ENCODE data around the gene SIX5.

Gene SIX5

GRCh38 chr19:45805719-45806118, 36.7 kb upstream of the SIX5 start:
- Histone ChIP-seq H3K9me2 (replicated peaks; ENCODE audit: low read depth, low read length) (no peaks in the 10 kb centered on the region), H3K4me1 (ENCODE audit: insufficient read depth, low read length, poor library complexity, severe bottlenecking) (peaks cover 5% of the 10 kb centered on the region), H3K27me3 (ENCODE audit: insufficient read depth, low read length, poor library complexity, severe bottlenecking) (no peaks in the 10 kb centered on the region), H4K20me1 (ENCODE audit: insufficient read depth, low read length, poor library complexity, severe bottlenecking) (no peaks in the 10 kb centered on the region), H3K9ac (ENCODE audit: low read depth, low read length, poor library complexity, severe bottlenecking) (no peak overlapping the region), H3F3A (ENCODE audit: low read depth) (no peaks in the 10 kb centered on the region), H3K4me3 (ENCODE audit: low read length, poor library complexity, severe bottlenecking) (no peak overlapping the region), H2AFZ (ENCODE audit: low read length) (no peak overlapping the region), H3K79me2 (ENCODE audit: insufficient read depth, low read length) (no peaks in the 10 kb centered on the region), H3K9me3 (ENCODE audit: insufficient read depth, low read depth, low read length) (no peaks in the 10 kb centered on the region), H3K4me2 (ENCODE audit: low read depth, low read length, poor library complexity, severe bottlenecking) (no peak overlapping the region), H3K36me3 (ENCODE audit: insufficient read depth, low read length) (no peaks in the 10 kb centered on the region)
- TF ChIP-seq, protein P1, sequence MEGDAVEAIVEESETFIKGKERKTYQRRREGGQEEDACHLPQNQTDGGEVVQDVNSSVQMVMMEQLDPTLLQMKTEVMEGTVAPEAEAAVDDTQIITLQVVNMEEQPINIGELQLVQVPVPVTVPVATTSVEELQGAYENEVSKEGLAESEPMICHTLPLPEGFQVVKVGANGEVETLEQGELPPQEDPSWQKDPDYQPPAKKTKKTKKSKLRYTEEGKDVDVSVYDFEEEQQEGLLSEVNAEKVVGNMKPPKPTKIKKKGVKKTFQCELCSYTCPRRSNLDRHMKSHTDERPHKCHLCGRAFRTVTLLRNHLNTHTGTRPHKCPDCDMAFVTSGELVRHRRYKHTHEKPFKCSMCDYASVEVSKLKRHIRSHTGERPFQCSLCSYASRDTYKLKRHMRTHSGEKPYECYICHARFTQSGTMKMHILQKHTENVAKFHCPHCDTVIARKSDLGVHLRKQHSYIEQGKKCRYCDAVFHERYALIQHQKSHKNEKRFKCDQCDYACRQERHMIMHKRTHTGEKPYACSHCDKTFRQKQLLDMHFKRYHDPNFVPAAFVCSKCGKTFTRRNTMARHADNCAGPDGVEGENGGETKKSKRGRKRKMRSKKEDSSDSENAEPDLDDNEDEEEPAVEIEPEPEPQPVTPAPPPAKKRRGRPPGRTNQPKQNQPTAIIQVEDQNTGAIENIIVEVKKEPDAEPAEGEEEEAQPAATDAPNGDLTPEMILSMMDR (conservative IDR thresholded peaks at IDR 0.05; ENCODE audit: low read length), result no peak
- TF ChIP-seq EZH2phosphoT487 (IDR thresholded peaks at IDR 0.05; ENCODE audit: borderline replicate concordance), result no peak

- Histone ChIP-seq H3K79me2 (ENCODE audit: insufficient read depth, low read length) (no peaks in the 10 kb centered on the region), H4K20me1 (ENCODE audit: insufficient read depth, low read length, poor library complexity, severe bottlenecking) (no peaks in the 10 kb centered on the region), H2AFZ (ENCODE audit: low read length) (no peak overlapping the region), H3K4me3 (ENCODE audit: low read length, poor library complexity, severe bottlenecking) (no peak overlapping the region), H3K36me3 (ENCODE audit: insufficient read depth, low read length) (no peaks in the 10 kb centered on the region), H3K27me3 (ENCODE audit: insufficient read depth, low read length, poor library complexity, severe bottlenecking) (no peaks in the 10 kb centered on the region), H3K9ac (ENCODE audit: low read depth, low read length, poor library complexity, severe bottlenecking) (no peak overlapping the region), H3K9me3 (ENCODE audit: insufficient read depth, low read depth, low read length) (no peaks in the 10 kb centered on the region), H3K4me1 (ENCODE audit: insufficient read depth, low read length, poor library complexity, severe bottlenecking) (no peaks in the 10 kb centered on the region), H3K9me2 (replicated peaks; ENCODE audit: low read depth, low read length) (no peaks in the 10 kb centered on the region), H3K4me2 (ENCODE audit: low read depth, low read length, poor library complexity, severe bottlenecking) (no peak overlapping the region), H3F3A (ENCODE audit: low read depth) (no peaks in the 10 kb centered on the region)
- TF ChIP-seq EZH2phosphoT487 (IDR thresholded peaks at IDR 0.05; ENCODE audit: borderline replicate concordance), result no peak
- TF ChIP-seq, protein P1 (conservative IDR thresholded peaks at IDR 0.05; ENCODE audit: low read length), result no peak
These were observed 35.8 kb upstream of the SIX5 start for GRCh38 chr19:45804959-45805230.

GRCh38 chr19:45804140-45804958, 35.3 kb upstream of the SIX5 start:
- no peaks in the 10 kb centered on the region for H3F3A ChIP-seq (ENCODE audit: low read depth)
- H2AFZ ChIP-seq (ENCODE audit: low read length), result no peak overlapping the region
- H4K20me1 ChIP-seq (ENCODE audit: insufficient read depth, low read length, poor library complexity, severe bottlenecking), result no peaks in the 10 kb centered on the region
- no peaks in the 10 kb centered on the region for H3K4me1 ChIP-seq (ENCODE audit: insufficient read depth, low read length, poor library complexity, severe bottlenecking)
- H3K27me3 ChIP-seq (ENCODE audit: insufficient read depth, low read length, poor library complexity, severe bottlenecking), result no peaks in the 10 kb centered on the region
- H3K9ac ChIP-seq (ENCODE audit: low read depth, low read length, poor library complexity, severe bottlenecking), result no peak overlapping the region
- H3K9me2 ChIP-seq (replicated peaks; ENCODE audit: low read depth, low read length), result no peaks in the 10 kb centered on the region
- TF ChIP-seq, protein P1 (conservative IDR thresholded peaks at IDR 0.05; ENCODE audit: low read length), result no peak
- no peak for TF ChIP-seq EZH2phosphoT487 (IDR thresholded peaks at IDR 0.05; ENCODE audit: borderline replicate concordance)
- H3K4me3 ChIP-seq (ENCODE audit: low read length, poor library complexity, severe bottlenecking), result no peak overlapping the region
- H3K9me3 ChIP-seq (ENCODE audit: insufficient read depth, low read depth, low read length), result no peaks in the 10 kb centered on the region
- H3K79me2 ChIP-seq (ENCODE audit: insufficient read depth, low read length), result no peaks in the 10 kb centered on the region
- H3K36me3 ChIP-seq (ENCODE audit: insufficient read depth, low read length), result no peaks in the 10 kb centered on the region
- no peak overlapping the region for H3K4me2 ChIP-seq (ENCODE audit: low read depth, low read length, poor library complexity, severe bottlenecking)

Data from Loucy (cell line).